ENCODE data around the gene CLEC20A. TPM values are rescaled to one million over a fixed set of nuclear protein-coding genes. Genes with fewer than 3 reads are reported as not detected.

The CLEC20A gene
- total and polyA plus RNA-seq, 2 donors (not counting 1 experiment from before 2014, with no cell fraction given), result not detected

DNA sequence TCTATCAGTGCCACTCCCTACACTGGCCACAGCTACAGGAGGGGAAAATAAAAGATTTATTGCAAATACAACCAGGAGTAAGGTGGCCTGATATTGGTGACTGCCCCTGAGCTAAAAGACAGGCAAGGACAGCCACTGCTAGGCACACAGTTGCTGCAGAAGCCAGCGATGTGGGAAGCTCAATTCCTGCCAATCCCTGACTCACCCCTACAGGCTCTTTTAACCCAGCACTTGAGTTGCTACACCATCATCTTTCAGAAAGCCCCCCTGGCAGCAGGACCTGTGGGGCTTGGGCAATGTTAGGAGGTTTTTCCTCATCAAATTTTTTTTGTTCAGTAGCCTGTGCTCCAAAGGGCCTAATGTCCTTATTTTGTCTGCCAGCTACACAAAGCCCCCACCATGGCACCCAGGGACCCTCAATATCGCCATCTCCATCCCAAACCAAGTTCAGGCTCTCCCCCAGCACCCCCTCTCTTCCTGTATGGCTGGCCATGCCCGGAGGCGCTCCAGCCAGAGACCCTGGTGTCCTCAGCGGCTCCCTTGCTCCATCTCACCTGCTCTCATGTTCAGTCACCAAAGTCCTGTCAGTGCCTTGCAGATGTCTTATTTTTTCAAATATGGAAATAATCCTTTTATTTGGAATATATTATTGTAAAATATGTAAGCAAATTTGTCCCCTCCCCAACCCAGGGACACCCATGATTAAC lies 13.4 kb downstream of the CLEC20A start:
- Histone ChIP-seq H2AFZ (ENCODE audit: low read length) (no peak overlapping the region), H3K36me3 (ENCODE audit: control insufficient read depth, insufficient read depth, low read length) (no peaks in the 10 kb centered on the region), H4K20me1 (ENCODE audit: control insufficient read depth, extremely low read depth, insufficient read depth, low read length) (no peaks in the 10 kb centered on the region), H3K9ac (ENCODE audit: insufficient read depth, low read length) (no peak overlapping the region), H3K4me2 (ENCODE audit: extremely low read depth, insufficient read depth, low read length) (no peak overlapping the region), H3K4me3 (replicated peaks in 1 of 4; ENCODE audit: control extremely low read depth in 1 of 4, insufficient read depth in 1 of 4, low read depth in 3 of 4, low read length in 4 of 4) (no peak overlapping the region), H3K79me2 (ENCODE audit: control insufficient read depth, insufficient read depth, low read length) (no peaks in the 10 kb centered on the region), H3K27ac (ENCODE audit: insufficient read depth, low read length) (no peak overlapping the region), H3K4me1 (ENCODE audit: control insufficient read depth, extremely low read depth, insufficient read depth, low read length) (peaks cover 5% of the 10 kb centered on the region), H3K27me3 (ENCODE audit: control insufficient read depth, insufficient read depth, low read length) (no peaks in the 10 kb centered on the region), H3K9me3 (ENCODE audit: control insufficient read depth, insufficient read depth, low read depth, low read length) (no peaks in the 10 kb centered on the region)
- no peak for DNase-seq (ENCODE audit: low read depth in 2 of 2)
- TF ChIP-seq EZH2 (IDR thresholded peaks at IDR 0.05; ENCODE audit: low read length, missing control alignments), result no peak
- TF ChIP-seq, protein P1, sequence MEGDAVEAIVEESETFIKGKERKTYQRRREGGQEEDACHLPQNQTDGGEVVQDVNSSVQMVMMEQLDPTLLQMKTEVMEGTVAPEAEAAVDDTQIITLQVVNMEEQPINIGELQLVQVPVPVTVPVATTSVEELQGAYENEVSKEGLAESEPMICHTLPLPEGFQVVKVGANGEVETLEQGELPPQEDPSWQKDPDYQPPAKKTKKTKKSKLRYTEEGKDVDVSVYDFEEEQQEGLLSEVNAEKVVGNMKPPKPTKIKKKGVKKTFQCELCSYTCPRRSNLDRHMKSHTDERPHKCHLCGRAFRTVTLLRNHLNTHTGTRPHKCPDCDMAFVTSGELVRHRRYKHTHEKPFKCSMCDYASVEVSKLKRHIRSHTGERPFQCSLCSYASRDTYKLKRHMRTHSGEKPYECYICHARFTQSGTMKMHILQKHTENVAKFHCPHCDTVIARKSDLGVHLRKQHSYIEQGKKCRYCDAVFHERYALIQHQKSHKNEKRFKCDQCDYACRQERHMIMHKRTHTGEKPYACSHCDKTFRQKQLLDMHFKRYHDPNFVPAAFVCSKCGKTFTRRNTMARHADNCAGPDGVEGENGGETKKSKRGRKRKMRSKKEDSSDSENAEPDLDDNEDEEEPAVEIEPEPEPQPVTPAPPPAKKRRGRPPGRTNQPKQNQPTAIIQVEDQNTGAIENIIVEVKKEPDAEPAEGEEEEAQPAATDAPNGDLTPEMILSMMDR (conservative IDR thresholded peaks at IDR 0.05 in 1 of 2, IDR thresholded peaks at IDR 0.05 in 1 of 2; ENCODE audit: low read depth in 1 of 2, low read length in 2 of 2), result no peak

DNA sequence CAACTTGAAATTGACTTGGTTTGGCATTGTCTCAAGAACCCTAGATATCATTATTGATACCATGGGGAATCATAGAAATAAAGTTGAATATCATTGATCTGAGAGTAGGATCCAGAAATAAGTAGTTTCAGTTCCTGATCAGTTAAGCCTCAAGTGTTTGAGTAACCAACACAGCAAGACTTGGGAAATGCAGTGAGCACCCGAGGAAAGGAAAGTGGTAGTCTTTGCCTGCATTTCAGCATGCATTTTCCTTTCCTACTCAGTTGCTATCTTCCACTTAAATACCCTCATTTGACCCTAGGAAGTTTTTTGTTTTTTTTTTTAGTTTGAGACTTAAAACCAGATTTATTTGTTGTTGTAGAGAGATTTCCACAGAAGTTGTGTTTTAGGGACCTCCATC lies 18.9 kb downstream of the CLEC20A start:
- no peak overlapping the region for H2AFZ ChIP-seq (ENCODE audit: low read length)
- DNase-seq (ENCODE audit: low read depth in 2 of 2), result no peak
- H3K79me2 ChIP-seq (ENCODE audit: control insufficient read depth, insufficient read depth, low read length), result no peaks in the 10 kb centered on the region
- no peak overlapping the region for H3K4me2 ChIP-seq (ENCODE audit: extremely low read depth, insufficient read depth, low read length)
- H3K4me3 ChIP-seq (replicated peaks in 1 of 4; ENCODE audit: control extremely low read depth in 1 of 4, insufficient read depth in 1 of 4, low read depth in 3 of 4, low read length in 4 of 4), result no peak overlapping the region
- no peak for TF ChIP-seq EZH2 (IDR thresholded peaks at IDR 0.05; ENCODE audit: low read length, missing control alignments)
- TF ChIP-seq, protein P1 (conservative IDR thresholded peaks at IDR 0.05 in 1 of 2, IDR thresholded peaks at IDR 0.05 in 1 of 2; ENCODE audit: low read depth in 1 of 2, low read length in 2 of 2), result no peak
- no peaks in the 10 kb centered on the region for H4K20me1 ChIP-seq (ENCODE audit: control insufficient read depth, extremely low read depth, insufficient read depth, low read length)
- H3K36me3 ChIP-seq (ENCODE audit: control insufficient read depth, insufficient read depth, low read length), result peaks cover 4% of the 10 kb centered on the region
- no peaks in the 10 kb centered on the region for H3K9me3 ChIP-seq (ENCODE audit: control insufficient read depth, insufficient read depth, low read depth, low read length)
- no peak overlapping the region for H3K27ac ChIP-seq (ENCODE audit: insufficient read depth, low read length)
- no peak overlapping the region for H3K9ac ChIP-seq (ENCODE audit: insufficient read depth, low read length)
- H3K27me3 ChIP-seq (ENCODE audit: control insufficient read depth, insufficient read depth, low read length), result no peaks in the 10 kb centered on the region
- H3K4me1 ChIP-seq (ENCODE audit: control insufficient read depth, extremely low read depth, insufficient read depth, low read length), result no peaks in the 10 kb centered on the region

DNA sequence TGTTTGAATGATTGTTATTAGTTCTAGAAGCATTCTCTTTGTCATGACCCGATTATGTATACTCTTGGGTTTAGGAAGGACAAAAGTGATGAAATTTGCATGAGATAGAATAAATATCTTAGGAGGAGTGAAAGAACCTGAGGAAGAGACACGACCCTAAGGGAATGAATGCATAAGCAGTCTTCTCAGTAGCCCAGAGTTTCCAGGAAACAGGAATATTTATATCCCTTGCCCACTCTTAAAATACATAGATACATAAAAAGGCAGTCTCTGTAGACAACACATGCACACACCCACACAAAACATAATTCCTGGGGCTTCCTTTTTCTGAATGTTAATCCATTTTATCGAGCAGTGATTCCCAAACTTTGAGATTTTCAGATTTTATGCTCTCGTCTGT lies 19.4 kb downstream of the CLEC20A start:
- no peaks in the 10 kb centered on the region for H3K9me3 ChIP-seq (ENCODE audit: control insufficient read depth, insufficient read depth, low read depth, low read length)
- H3K27ac ChIP-seq (ENCODE audit: insufficient read depth, low read length), result no peak overlapping the region
- TF ChIP-seq, protein P1 (conservative IDR thresholded peaks at IDR 0.05 in 1 of 2, IDR thresholded peaks at IDR 0.05 in 1 of 2; ENCODE audit: low read depth in 1 of 2, low read length in 2 of 2), result no peak
- no peak for TF ChIP-seq EZH2 (IDR thresholded peaks at IDR 0.05; ENCODE audit: low read length, missing control alignments)
- no peak overlapping the region for H3K9ac ChIP-seq (ENCODE audit: insufficient read depth, low read length)
- H3K36me3 ChIP-seq (ENCODE audit: control insufficient read depth, insufficient read depth, low read length), result peaks cover 4% of the 10 kb centered on the region
- DNase-seq (ENCODE audit: low read depth in 2 of 2), result no peak
- H3K27me3 ChIP-seq (ENCODE audit: control insufficient read depth, insufficient read depth, low read length), result no peaks in the 10 kb centered on the region
- no peaks in the 10 kb centered on the region for H3K4me1 ChIP-seq (ENCODE audit: control insufficient read depth, extremely low read depth, insufficient read depth, low read length)
- no peaks in the 10 kb centered on the region for H4K20me1 ChIP-seq (ENCODE audit: control insufficient read depth, extremely low read depth, insufficient read depth, low read length)
- no peak overlapping the region for H3K4me3 ChIP-seq (replicated peaks in 1 of 4; ENCODE audit: control extremely low read depth in 1 of 4, insufficient read depth in 1 of 4, low read depth in 3 of 4, low read length in 4 of 4)
- H2AFZ ChIP-seq (ENCODE audit: low read length), result no peak overlapping the region
- no peak overlapping the region for H3K4me2 ChIP-seq (ENCODE audit: extremely low read depth, insufficient read depth, low read length)
- no peaks in the 10 kb centered on the region for H3K79me2 ChIP-seq (ENCODE audit: control insufficient read depth, insufficient read depth, low read length)

All from fibroblast of lung (primary cell).